PC-9 (cell line): ENCODE measurements around the gene SYNJ1. TPM values are rescaled to one million over a fixed set of nuclear protein-coding genes. Genes with fewer than 3 reads are reported as not detected.
"Not testable (repeated sequence)": the region's sequence is repeated elsewhere in the genome, so short reads cannot be mapped to it uniquely, and the experiment has no call there.

Source experiments
- BruUV-seq: library from RNA; stranded (reverse); fragments of 400-500 nt; replicated peaks from 2 replicates; lab custom pipeline; 2021; lab: Mats Ljungman, UMichigan
- CTCF ChIA-PET: fragments of 300-600 bp; sonication (Branson Sonifier 250); formaldehyde crosslinking; loops from one replicate; lab custom pipeline; 2022; ENCODE audit warnings: antibody characterized with exemption; lab: Charles Lee
- POLR2A ChIA-PET: fragments of 300-600 bp; sonication (Branson Sonifier 250); formaldehyde crosslinking; loops from one replicate; lab custom pipeline; 2022; ENCODE audit warnings: antibody characterized with exemption; ENCODE audit not compliant: unreplicated experiment; lab: Charles Lee
- DNase-seq, 2 experiments: peaks; one replicate each; pipeline versions ENCODE4 v3.0.0 to v3.0.0-alpha.2; 2015 to 2022; ENCODE audit warnings: mixed read lengths in 1 of 2
- H2AFZ ChIP-seq: fragments of 200-600 bp; sonication (generic); 2 replicates; pipeline ENCODE4 v1.8.1; 2017; ENCODE audit warnings: antibody characterized with exemption
- H3F3A ChIP-seq: fragments of 200-600 bp; sonication (generic); 2 replicates; pipeline ENCODE4 v1.8.1; 2017; ENCODE audit warnings: antibody characterized with exemption, mild to moderate bottlenecking, low read depth; ENCODE audit not compliant: insufficient read depth
- H3K27ac ChIP-seq: fragments of 200-600 bp; sonication (generic); 2 replicates; pipeline ENCODE4 v1.6.1; 2016; ENCODE audit warnings: mixed run types
- H3K27me3 ChIP-seq: fragments of 200-600 bp; sonication (generic); 2 replicates; pipeline ENCODE4 v1.6.1; 2016; ENCODE audit warnings: low read depth, mixed run types; ENCODE audit not compliant: insufficient read depth
- H3K36me3 ChIP-seq: fragments of 200-600 bp; sonication (generic); 2 replicates; pipeline ENCODE4 v1.6.1; 2016; ENCODE audit warnings: low read depth, mixed run types
- H3K4me1 ChIP-seq: fragments of 200-600 bp; sonication (generic); replicated peaks from 2 replicates; pipeline ENCODE4 v1.6.1; 2016; ENCODE audit warnings: mixed run types; ENCODE audit not compliant: insufficient read depth
- H3K4me2 ChIP-seq: fragments of 200-600 bp; sonication (generic); 2 replicates; pipeline ENCODE4 v1.6.1; 2017; ENCODE audit warnings: mixed run types
- H3K4me3 ChIP-seq: fragments of 200-600 bp; sonication (generic); 2 replicates; pipeline ENCODE4 v1.6.1; 2016; ENCODE audit warnings: mixed run types
- H3K79me2 ChIP-seq: fragments of 200-600 bp; sonication (generic); 2 replicates; pipeline ENCODE4 v1.6.1; 2017; ENCODE audit warnings: low read depth, mixed run types
- H3K9me2 ChIP-seq: fragments of 200-600 bp; sonication (generic); 2 replicates; pipeline ENCODE4 v1.8.1; 2017; ENCODE audit warnings: mild to moderate bottlenecking; ENCODE audit not compliant: insufficient read depth
- H3K9me3 ChIP-seq: fragments of 200-600 bp; sonication (generic); 2 replicates; pipeline ENCODE4 v1.8.1; 2016; ENCODE audit warnings: low read depth; ENCODE audit not compliant: insufficient read depth
- H4K20me1 ChIP-seq: fragments of 200-600 bp; sonication (generic); 2 replicates; pipeline ENCODE4 v1.8.1; 2017; ENCODE audit not compliant: insufficient read depth
- EZH2 ChIP-seq: fragments of 200-600 bp; sonication (generic); IDR thresholded peaks from 2 replicates; pipeline ENCODE4 v1.8.0; 2017; ENCODE audit warnings: antibody characterized with exemption, low read depth
- intact Hi-C: fragments of 100-400 bp; cut with micrococcal nuclease; formaldehyde crosslinking; loops from one replicate; pipeline ENCODE4 v1.10.0; 2022; ENCODE audit not compliant: unreplicated experiment
- total RNA-seq: library from RNA; stranded (reverse); gene quantifications from 2 replicates; pipeline ENCODE4 v1.2.3, GENCODE V29; 2021
- TF ChIP-seq, protein P1 (sequence below): fragments of 200-600 bp; sonication (generic); conservative IDR thresholded peaks from 2 replicates; pipeline ENCODE4 v1.6.1; 2017; ENCODE audit warnings: mixed run types, antibody characterized with exemption, mild to moderate bottlenecking, moderate library complexity

The SYNJ1 gene
- total RNA-seq, 1 experiment from 2014 or later = 4.8 TPM

- BruUV-seq = no TSS peak
- Histone ChIP-seq H4K20me1 (no peaks in the 10 kb centered on the region), H3K27ac (no peak overlapping the region), H3K4me1 (no peaks in the 10 kb centered on the region), H3K4me3 (no peak overlapping the region), H3K36me3 (peaks cover 12% of the 10 kb centered on the region), H3K27me3 (no peaks in the 10 kb centered on the region), H3K9me3 (no peaks in the 10 kb centered on the region), H3K9me2 (no peaks in the 10 kb centered on the region), H3K4me2 (no peak overlapping the region), H2AFZ (no peak overlapping the region), H3F3A (no peaks in the 10 kb centered on the region), H3K79me2 (no peaks in the 10 kb centered on the region)
- intact Hi-C loops = no loop called here
- ChIA-PET CTCF (no interaction called here), POLR2A (no interaction called here)
- no peak for DNase-seq
- TF ChIP-seq EZH2 = no peak
- TF ChIP-seq, protein P1, sequence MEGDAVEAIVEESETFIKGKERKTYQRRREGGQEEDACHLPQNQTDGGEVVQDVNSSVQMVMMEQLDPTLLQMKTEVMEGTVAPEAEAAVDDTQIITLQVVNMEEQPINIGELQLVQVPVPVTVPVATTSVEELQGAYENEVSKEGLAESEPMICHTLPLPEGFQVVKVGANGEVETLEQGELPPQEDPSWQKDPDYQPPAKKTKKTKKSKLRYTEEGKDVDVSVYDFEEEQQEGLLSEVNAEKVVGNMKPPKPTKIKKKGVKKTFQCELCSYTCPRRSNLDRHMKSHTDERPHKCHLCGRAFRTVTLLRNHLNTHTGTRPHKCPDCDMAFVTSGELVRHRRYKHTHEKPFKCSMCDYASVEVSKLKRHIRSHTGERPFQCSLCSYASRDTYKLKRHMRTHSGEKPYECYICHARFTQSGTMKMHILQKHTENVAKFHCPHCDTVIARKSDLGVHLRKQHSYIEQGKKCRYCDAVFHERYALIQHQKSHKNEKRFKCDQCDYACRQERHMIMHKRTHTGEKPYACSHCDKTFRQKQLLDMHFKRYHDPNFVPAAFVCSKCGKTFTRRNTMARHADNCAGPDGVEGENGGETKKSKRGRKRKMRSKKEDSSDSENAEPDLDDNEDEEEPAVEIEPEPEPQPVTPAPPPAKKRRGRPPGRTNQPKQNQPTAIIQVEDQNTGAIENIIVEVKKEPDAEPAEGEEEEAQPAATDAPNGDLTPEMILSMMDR = no peak
These were observed 13.5 kb upstream of the SYNJ1 start for GRCh38 chr21:32741336-32741735.

GRCh38 chr21:32739946-32740345, 12.1 kb upstream of the SYNJ1 start:
- Histone ChIP-seq H3K4me3 (no peak overlapping the region), H3K9me3 (no peaks in the 10 kb centered on the region), H3K9me2 (no peaks in the 10 kb centered on the region), H3K4me1 (no peaks in the 10 kb centered on the region), H3K79me2 (no peaks in the 10 kb centered on the region), H3F3A (no peaks in the 10 kb centered on the region), H3K27me3 (no peaks in the 10 kb centered on the region), H3K4me2 (no peak overlapping the region), H4K20me1 (no peaks in the 10 kb centered on the region), H2AFZ (no peak overlapping the region), H3K36me3 (peaks cover 12% of the 10 kb centered on the region; the same call in 1 of the 2 replicates), H3K27ac (no peak overlapping the region)
- TF ChIP-seq EZH2 = no peak
- TF ChIP-seq, protein P1 = no peak
- ChIA-PET CTCF (no interaction called here), POLR2A (no interaction called here)
- intact Hi-C loops = no loop called here
- no TSS peak for BruUV-seq
- DNase-seq = no peak

- CTCF ChIA-PET, intact Hi-C loops, H3K36me3 ChIP-seq: not testable (repeated sequence)
These were observed 8.3 kb upstream of the SYNJ1 start for GRCh38 chr21:32736083-32736482.

GRCh38 chr21:32735524-32735923, 7.7 kb upstream of the SYNJ1 start:
- H3F3A ChIP-seq = peaks cover 8% of the 10 kb centered on the region; the same call in 1 of the 2 replicates
- no peak overlapping the region for H3K27ac ChIP-seq
- no peak overlapping the region for H3K4me3 ChIP-seq
- no TSS peak for BruUV-seq
- H3K79me2 ChIP-seq = no peaks in the 10 kb centered on the region
- H2AFZ ChIP-seq = no peak overlapping the region
- H3K4me2 ChIP-seq = no peak overlapping the region
- TF ChIP-seq, protein P1 = no peak
- no peak for TF ChIP-seq EZH2
- no peaks in the 10 kb centered on the region; the same call in 1 of the 2 replicates for H3K4me1 ChIP-seq
- H4K20me1 ChIP-seq = no peaks in the 10 kb centered on the region
- H3K9me3 ChIP-seq = no peaks in the 10 kb centered on the region
- POLR2A ChIA-PET = no interaction called here
- DNase-seq = no peak
- no peaks in the 10 kb centered on the region for H3K9me2 ChIP-seq
- intact Hi-C loops = no loop called here
- H3K36me3 ChIP-seq = no peaks in the 10 kb centered on the region
- H3K27me3 ChIP-seq = no peaks in the 10 kb centered on the region
- CTCF ChIA-PET = no interaction called here

More at GRCh38 chr21:32736083-32736482, 8.3 kb upstream of the SYNJ1 start:
- BruUV-seq, H3K79me2 ChIP-seq, H3K4me2 ChIP-seq, H3K4me3 ChIP-seq, H3K27ac ChIP-seq, H4K20me1 ChIP-seq, DNase-seq, H3K27me3 ChIP-seq, H3F3A ChIP-seq, POLR2A ChIA-PET, H2AFZ ChIP-seq, H3K4me1 ChIP-seq, H3K9me2 ChIP-seq, H3K9me3 ChIP-seq: not testable (repeated sequence)
